Measurements from ENCODE around the gene COQ8B.

DNA sequence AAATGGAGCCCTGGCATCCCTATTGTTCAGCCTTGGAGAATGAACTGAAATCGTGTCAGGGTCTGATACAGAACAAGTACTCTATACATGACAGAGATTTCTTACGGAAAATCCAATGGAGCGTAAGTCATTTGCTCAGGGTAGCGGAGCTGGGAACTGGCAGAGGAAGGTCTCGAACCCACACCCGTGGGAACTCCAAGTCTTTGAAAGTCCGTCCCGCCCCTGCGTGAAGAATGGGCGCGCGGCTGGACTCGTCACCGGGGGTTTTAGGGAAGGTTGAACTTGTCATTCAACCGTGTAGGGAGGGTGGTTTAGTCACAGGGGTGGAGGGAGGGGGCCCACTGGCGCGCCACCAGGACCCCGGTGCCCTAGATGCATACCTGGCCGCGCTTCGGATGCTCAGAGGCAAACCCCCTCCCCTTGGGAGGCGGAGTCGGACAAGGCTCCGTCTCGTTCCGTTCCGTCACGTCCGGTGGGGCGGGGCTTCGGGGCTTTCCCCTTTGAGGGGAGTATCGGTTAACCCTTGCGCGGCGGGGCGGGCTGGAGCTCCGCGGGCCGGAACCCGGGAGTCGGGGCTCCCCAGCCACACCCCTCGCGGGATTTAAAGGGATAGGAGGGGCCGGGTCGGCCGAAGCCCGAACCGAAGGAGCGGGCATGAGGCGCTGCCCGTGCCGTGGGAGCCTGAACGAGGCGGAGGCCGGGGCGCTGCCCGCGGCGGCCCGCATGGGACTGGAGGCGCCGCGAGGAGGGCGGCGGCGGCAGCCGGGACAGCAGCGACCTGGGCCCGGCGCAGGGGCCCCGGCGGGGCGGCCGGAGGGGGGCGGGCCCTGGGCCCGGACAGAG lies at the start of gene COQ8B, which contains the start of gene ITPKC:
- peak in 1 of 3 donors; percentile 8 for TF ChIP-seq POLR2A (IDR thresholded peaks at IDR 0.05)
- TF ChIP-seq POLR2AphosphoS5 (IDR thresholded peaks at IDR 0.05), result peak; percentile 87 to 91 (median 91)
- TF ChIP-seq, protein P1, sequence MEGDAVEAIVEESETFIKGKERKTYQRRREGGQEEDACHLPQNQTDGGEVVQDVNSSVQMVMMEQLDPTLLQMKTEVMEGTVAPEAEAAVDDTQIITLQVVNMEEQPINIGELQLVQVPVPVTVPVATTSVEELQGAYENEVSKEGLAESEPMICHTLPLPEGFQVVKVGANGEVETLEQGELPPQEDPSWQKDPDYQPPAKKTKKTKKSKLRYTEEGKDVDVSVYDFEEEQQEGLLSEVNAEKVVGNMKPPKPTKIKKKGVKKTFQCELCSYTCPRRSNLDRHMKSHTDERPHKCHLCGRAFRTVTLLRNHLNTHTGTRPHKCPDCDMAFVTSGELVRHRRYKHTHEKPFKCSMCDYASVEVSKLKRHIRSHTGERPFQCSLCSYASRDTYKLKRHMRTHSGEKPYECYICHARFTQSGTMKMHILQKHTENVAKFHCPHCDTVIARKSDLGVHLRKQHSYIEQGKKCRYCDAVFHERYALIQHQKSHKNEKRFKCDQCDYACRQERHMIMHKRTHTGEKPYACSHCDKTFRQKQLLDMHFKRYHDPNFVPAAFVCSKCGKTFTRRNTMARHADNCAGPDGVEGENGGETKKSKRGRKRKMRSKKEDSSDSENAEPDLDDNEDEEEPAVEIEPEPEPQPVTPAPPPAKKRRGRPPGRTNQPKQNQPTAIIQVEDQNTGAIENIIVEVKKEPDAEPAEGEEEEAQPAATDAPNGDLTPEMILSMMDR (IDR thresholded peaks at IDR 0.05 in 8 of 11, conservative IDR thresholded peaks at IDR 0.05 in 3 of 11), result peak in 8 of 11 experiments; percentile 19 to 50 (median 38)
